Measurements from ENCODE around the gene PCAT7.

The PCAT7 gene

DNA sequence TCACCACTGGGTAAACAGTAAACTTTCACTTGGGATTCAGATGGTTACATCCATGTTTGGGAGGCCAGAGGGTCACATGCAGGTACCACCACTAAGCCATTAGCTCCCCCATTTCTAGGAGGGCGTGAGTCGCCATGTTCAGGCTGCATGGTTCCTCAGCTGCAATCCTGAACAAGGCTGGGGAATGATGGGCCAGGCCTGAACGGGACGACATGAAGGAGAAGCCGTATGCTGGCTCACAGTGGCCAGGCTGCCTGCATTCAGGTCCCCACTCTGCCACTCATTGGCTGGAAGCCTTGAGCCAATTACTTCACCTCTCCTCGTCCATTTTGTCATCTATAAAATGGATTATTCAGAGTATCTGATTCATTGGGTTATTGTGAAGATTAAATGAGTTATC is 47.8 kb downstream of the PCAT7 start:
- DNase-seq (ENCODE audit: low read depth in 2 of 2, low spot score in 1 of 2) = no peak

GRCh38 chr9:94603259-94604160 is 48.6 kb downstream of the PCAT7 start:
- peak; percentile 21 to 29 for DNase-seq (ENCODE audit: low read depth in 2 of 2, low spot score in 1 of 2)

GRCh38 chr9:94606646-94607422 is 52.0 kb downstream of the PCAT7 start:
- DNase-seq (ENCODE audit: low read depth in 2 of 2, low spot score in 1 of 2) = no peak

DNA sequence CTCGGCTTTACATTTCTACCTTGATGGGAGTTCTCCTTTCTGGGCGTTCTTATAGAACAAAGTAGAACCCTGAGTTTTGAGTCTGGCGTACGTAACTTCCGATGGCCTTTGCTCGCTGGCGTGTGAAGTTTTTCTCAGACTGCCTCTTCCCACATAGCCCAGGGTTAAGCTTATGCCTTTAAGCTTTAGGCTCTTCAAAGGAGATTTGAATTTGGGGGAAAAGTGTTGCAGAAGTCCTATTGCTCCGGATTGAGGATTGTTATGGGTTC is 52.5 kb downstream of the PCAT7 start:
- DNase-seq (ENCODE audit: low read depth in 2 of 2, low spot score in 1 of 2) = no peak

DNA sequence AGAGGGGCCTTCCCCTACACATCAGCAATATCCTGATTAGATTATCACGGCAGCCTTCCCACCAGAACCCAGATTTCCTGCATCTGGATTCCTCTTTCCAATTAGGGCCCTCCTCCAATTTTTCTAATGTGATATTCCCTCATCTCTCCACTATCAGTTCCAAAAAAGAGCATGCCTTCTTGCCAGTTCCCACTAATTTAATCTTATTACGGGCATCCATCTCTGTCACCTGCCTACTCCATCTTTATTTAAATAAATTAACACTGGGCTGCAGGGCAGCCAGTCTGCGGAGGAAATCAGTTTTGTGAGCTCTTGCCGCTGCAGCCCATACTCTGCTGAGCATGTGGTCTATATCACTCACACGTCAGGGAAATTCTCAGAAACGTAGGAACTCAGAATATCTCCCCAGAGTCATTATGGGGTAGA is 55.3 kb downstream of the PCAT7 start:
- DNase-seq (ENCODE audit: low read depth in 2 of 2, low spot score in 1 of 2) = no peak

DNA sequence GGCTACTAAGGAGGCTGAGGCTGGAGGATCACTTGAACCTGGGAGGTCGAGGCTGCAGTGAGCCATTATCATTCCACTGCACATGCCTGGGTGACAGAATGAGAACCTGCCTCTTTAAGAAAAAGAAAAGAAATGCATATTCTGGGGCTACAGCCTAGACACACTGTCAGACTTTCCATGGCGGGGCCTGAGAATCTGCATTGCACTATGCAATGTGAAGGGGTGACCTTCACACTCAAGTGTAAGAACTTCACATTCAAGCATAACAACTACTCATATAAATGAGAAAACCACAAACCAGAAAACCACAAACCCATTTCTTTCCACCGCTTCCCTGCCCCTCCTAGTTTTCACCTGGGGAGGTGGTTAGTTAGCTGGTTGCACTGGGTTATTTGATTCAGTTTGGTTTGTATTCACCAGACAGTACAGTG is 56.8 kb downstream of the PCAT7 start:
- no peak for DNase-seq (ENCODE audit: low read depth in 2 of 2, low spot score in 1 of 2)

DNA sequence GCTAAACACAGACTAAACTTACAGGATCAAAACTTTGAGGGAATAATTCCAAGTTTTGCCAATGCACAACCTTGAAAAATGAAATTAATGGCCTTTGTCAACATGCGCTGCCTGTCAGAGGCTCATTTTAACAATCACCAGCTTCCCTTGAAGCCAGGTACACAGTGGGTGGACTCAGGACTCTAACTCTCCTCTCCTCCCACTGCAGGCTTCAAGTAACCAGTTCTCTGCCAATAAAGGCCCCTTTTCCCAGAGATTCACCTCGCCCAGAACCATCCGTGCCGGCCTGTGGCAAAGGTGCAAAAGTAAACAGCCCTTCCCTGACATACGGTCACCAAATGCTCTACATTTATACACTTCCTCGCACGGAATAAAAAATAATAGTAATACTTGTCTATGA is 57.2 kb downstream of the PCAT7 start:
- DNase-seq (ENCODE audit: low read depth in 2 of 2, low spot score in 1 of 2) = no peak

DNA sequence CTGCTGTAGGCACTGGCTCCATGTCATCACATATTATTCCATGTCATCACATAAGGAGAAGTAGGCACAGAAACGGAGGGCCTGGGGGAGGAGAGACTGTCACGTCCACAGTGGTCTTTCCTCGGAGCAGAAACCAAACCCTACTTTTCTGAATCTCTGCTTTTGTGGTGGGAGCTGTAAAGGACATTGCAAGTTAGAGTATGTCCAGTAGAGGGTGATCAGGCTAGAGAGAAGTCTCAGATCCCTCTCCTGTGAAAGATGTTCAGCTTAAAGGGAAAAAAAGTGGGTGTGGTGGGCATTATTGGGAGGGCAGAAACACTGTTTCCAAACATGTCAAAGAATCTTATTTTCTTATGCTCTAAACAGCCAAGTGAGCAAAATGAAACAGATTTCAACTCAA is 58.1 kb downstream of the PCAT7 start:
- no peak for DNase-seq (ENCODE audit: low read depth in 2 of 2, low spot score in 1 of 2)

- DNase-seq (ENCODE audit: low read depth in 2 of 2, low spot score in 1 of 2) = no peak
Observed at GRCh38 chr9:94619026-94619425, 64.1 kb downstream of the PCAT7 start.

Data from stimulated activated CD8-positive, alpha-beta memory T cell treated with anti-CD3 and anti-CD28 coated beads, Interleukin-4, amount 100 ng/mL, for 1 hour (primary cell).